Body of pancreas (tissue), 4 donors: ENCODE results near the gene KCNMB1.
"Not testable (repeated sequence)": the region's sequence is repeated elsewhere in the genome, so short reads cannot be mapped to it uniquely, and the experiment has no call there.

Experiments used
- POLR2A ChIP-seq, 3 donors: fragments of 450-650 bp; IDR thresholded peaks; one replicate each; pipeline ENCODE4 v1.6.1; 2016; ENCODE audit warnings: antibody characterized with exemption in 3 of 3, mild to moderate bottlenecking in 2 of 3
- TF ChIP-seq, protein P1 (sequence below), 7 experiments: fragments of 450-650 bp in 4 of 7; fragments of 200-600 bp in 3 of 7; sonication (generic) in 3 of 7; IDR thresholded peaks; one replicate each; pipeline ENCODE4 v1.5.1; 2016 to 2019; ENCODE audit warnings: antibody characterized with exemption in 7 of 7

DNA sequence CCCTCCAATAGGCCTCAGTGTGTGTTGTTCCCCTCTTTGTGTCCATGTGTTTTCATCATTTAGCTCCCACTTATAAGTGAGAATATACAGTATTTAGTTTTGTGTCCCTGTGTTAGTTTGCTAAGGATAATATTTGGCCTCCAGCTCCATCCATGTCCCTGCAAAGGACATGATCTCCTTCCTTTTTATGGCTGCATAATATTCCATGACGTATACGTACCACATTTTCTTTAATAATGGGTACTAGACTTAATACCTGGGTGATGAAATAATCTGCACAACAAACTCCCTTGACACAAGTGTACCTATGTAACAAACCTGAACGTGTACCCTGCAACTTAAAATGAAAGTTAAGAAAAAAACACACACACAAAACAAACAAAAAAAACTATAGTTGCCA lies 12.6 kb downstream of the KCNMB1 start:
- TF ChIP-seq, protein P1, sequence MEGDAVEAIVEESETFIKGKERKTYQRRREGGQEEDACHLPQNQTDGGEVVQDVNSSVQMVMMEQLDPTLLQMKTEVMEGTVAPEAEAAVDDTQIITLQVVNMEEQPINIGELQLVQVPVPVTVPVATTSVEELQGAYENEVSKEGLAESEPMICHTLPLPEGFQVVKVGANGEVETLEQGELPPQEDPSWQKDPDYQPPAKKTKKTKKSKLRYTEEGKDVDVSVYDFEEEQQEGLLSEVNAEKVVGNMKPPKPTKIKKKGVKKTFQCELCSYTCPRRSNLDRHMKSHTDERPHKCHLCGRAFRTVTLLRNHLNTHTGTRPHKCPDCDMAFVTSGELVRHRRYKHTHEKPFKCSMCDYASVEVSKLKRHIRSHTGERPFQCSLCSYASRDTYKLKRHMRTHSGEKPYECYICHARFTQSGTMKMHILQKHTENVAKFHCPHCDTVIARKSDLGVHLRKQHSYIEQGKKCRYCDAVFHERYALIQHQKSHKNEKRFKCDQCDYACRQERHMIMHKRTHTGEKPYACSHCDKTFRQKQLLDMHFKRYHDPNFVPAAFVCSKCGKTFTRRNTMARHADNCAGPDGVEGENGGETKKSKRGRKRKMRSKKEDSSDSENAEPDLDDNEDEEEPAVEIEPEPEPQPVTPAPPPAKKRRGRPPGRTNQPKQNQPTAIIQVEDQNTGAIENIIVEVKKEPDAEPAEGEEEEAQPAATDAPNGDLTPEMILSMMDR (IDR thresholded peaks at IDR 0.05), result not testable (repeated sequence)
- not testable (repeated sequence) for TF ChIP-seq POLR2A (IDR thresholded peaks at IDR 0.05)
